HEK293 (cell line): ENCODE results near the gene LTBP1.

Experiments
- CTCF ChIP-seq: fragments of 450-650 bp; formaldehyde crosslinking; IDR thresholded peaks from 2 replicates; pipeline ENCODE4 v1.5.1; 2016; ENCODE audit warnings: missing biosample characterization, missing genetic modification characterization
- ZNF629 ChIP-seq: fragments of 450-650 bp; formaldehyde crosslinking; IDR thresholded peaks from 2 replicates; pipeline ENCODE4 v1.5.1; 2017; ENCODE audit warnings: missing biosample characterization, missing genetic modification characterization

GRCh38 chr2:33019796-33020195 lies 73.0 kb downstream of the LTBP1 start:
- no peak for TF ChIP-seq CTCF (tag by site-specific recombination)
- no peak for TF ChIP-seq ZNF629
